Measurements from ENCODE around the gene ZBTB1.
"Not testable (repeated sequence)": the region's sequence is repeated elsewhere in the genome, so short reads cannot be mapped to it uniquely, and the experiment has no call there.

ZBTB1 gene

GRCh38 chr14:64536488-64537245 is 32.1 kb downstream of the ZBTB1 start:
- DNase-seq: no peak

- DNase-seq: peak; percentile 96
Observed at GRCh38 chr14:64540208-64541202, 35.9 kb downstream of the ZBTB1 start, which contains the start of gene HSPA2. Gene HSPA2 (plus strand): TSS chr14:64540741. CDS start chr14:64540850, 109 bp downstream.

DNA sequence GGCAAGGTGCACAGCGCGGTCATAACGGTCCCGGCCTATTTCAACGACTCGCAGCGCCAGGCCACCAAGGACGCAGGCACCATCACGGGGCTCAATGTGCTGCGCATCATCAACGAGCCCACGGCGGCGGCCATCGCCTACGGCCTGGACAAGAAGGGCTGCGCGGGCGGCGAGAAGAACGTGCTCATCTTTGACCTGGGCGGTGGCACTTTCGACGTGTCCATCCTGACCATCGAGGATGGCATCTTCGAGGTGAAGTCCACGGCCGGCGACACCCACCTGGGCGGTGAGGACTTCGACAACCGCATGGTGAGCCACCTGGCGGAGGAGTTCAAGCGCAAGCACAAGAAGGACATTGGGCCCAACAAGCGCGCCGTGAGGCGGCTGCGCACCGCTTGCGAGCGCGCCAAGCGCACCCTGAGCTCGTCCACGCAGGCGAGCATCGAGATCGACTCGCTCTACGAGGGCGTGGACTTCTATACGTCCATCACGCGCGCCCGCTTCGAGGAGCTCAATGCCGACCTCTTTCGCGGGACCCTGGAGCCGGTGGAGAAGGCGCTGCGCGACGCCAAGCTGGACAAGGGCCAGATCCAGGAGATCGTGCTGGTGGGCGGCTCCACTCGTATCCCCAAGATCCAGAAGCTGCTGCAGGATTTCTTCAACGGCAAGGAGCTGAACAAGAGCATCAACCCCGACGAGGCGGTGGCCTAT is 36.8 kb downstream of the ZBTB1 start:
- peak; percentile 57 for DNase-seq

DNA sequence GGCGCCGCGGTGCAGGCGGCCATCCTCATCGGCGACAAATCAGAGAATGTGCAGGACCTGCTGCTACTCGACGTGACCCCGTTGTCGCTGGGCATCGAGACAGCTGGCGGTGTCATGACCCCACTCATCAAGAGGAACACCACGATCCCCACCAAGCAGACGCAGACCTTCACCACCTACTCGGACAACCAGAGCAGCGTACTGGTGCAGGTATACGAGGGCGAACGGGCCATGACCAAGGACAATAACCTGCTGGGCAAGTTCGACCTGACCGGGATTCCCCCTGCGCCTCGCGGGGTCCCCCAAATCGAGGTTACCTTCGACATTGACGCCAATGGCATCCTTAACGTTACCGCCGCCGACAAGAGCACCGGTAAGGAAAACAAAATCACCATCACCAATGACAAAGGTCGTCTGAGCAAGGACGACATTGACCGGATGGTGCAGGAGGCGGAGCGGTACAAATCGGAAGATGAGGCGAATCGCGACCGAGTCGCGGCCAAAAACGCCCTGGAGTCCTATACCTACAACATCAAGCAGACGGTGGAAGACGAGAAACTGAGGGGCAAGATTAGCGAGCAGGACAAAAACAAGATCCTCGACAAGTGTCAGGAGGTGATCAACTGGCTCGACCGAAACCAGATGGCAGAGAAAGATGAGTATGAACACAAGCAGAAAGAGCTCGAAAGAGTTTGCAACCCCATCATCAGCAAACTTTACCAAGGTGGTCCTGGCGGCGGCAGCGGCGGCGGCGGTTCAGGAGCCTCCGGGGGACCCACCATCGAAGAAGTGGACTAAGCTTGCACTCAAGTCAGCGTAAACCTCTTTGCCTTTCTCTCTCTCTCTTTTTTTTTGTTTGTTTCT is 37.6 kb downstream of the ZBTB1 start:
- peak; percentile 56 for DNase-seq

GRCh38 chr14:64542836-64543201 is 38.2 kb downstream of the ZBTB1 start:
- no peak for DNase-seq

DNA sequence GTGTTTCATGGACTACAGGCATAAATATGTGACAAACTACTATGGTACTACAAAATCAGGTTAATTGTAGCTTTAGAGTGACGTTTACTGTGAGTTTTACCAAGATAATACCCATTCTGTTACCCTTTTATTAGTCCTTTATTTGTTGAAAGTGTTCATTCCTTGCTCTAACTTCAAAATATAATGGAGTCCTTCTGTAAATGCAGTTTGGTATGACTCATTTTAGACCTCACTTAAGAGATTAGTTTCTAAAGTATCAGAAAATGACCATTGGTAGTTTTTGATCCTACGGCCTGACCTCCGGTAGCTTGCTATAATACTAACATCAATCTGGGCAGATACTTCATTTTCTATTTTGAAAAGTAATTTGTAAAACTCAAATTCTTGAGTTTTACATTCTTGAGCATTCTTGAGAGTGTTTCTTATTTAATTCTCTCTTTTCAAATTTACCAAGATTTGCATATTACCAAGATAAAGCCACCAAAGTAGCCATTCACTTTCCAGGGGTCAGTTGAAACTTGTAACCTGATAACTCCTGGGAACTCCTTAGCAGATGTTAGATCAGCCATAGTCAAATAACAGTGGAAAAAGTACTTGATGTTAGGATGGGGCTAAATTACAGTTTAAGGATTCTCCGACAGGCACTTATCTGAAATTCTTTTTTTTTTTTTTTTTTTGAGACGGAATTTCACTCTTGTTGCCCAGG is 40.2 kb downstream of the ZBTB1 start:
- no peak for DNase-seq

DNA sequence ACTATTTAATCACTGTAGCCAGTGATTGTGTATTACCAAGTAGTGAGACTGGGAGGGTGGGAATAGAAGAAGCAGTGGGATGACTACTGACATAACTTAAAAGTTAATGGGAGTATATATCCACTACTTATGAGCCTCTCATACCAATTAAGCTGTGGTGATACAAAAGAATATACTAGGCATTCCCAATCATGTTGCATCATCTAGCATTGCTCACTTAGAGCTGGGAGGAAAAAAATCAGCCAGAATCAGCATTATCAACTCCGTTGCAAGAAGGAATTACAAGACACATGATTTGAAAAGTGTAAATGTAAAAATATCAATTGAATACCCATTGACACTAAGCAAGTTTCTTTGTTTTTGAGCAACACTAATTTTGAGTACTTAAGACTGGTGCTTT is 44.4 kb downstream of the ZBTB1 start:
- no peak for DNase-seq

DNA sequence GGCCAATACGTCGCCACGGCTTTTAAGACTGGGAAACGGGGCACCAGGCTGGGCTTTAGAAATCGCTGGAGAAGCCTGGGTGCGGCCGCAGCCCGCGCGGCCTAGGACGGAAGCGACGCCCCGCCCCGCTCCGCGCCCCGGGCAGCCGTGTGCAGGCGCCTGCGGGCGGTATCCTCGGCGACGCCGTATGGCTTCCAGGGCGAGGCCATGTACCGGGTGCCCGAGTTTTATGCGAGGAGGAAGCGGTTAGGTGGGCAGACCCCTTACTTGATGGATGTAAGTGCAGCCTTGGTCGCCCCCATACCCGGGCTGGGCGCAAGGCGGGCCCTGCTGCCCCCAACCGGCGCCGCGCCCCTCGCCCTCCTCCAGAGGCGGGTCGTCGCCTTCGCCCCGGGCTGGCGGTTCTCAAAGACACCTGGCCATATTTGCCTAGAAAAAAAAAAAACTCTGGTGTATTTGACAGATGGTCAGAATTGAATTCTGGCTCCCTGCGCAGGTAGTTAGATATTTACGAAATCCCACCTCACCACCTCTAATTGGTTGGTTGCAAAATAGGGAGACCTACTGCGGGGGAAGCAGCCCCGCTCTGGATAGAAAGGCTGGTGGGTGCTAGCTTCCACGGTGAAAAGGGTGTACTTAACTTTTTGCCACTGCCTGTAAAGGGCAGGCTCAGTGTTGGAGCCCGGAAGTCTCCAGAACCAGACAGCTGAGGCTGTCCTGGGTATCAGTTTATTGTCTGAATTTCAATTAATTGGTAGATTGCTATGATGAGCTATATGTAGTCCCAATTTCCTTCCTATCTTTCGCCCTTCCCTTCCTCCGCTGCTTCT is 45.4 kb downstream of the ZBTB1 start, which contains the start of gene PPP1R36:
PPP1R36 (plus strand) TSS at position 171 of the 830 bp plus-strand sequence; CDS start at position 208, 37 bp downstream.
- DNase-seq: peak; percentile 75

DNA sequence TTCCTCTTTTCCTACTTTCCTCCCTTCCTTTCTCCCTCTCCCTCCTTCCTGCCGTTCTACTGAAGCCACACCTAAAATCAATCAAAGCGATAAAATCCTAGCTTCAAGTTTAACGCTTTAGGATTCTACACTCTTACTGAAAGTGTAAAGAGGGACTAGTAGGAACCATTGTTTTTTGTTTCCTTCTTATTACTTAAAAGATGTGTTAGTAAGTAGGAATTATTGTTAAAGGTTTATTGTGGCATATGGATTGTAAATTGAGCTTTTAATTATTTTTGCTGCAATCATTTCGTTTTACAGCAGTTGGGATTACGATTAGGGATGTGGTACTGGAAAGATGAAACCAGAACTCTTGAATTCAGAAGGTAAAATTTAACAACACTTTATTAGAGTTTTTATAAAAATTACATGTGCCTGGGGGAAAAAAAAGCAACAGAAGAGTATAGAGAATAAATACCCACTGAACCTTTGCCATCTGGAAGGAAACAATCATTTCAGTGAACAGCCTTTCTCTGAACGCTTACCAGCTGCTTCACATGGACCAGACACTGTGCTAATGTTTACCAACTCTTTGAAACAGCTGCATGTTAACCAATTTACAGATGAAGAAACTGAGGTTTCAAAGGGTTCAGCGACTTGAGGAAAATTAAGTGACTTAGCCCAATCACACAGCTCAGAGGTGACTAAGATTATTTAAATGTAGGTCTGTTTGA is 46.2 kb downstream of the ZBTB1 start:
- no peak for DNase-seq

GRCh38 chr14:64554556-64554955 is 50.0 kb downstream of the ZBTB1 start:
- DNase-seq: no peak

DNA sequence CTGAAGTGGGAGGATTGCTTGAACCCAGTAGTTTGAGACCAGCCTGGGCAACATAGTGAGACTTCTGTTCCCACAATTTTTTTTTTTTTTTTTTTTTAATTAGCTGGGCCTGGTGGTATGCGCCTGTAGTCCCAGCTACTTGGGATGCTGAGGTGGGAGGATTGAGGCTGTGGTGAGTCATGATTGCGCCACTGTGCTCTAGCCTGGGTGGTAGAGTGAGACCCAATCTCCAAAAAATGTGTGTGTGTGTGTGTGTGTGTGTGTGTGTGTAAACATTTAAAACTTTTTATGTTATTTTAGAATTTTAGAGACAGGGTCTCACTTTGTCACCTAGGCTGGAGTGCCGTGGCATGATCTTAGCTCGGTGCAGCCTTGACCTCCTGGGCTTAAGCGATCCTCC is 52.0 kb downstream of the ZBTB1 start:
- DNase-seq: no peak

GRCh38 chr14:64558216-64558615 is 53.6 kb downstream of the ZBTB1 start:
- DNase-seq: not testable (repeated sequence)

DNA sequence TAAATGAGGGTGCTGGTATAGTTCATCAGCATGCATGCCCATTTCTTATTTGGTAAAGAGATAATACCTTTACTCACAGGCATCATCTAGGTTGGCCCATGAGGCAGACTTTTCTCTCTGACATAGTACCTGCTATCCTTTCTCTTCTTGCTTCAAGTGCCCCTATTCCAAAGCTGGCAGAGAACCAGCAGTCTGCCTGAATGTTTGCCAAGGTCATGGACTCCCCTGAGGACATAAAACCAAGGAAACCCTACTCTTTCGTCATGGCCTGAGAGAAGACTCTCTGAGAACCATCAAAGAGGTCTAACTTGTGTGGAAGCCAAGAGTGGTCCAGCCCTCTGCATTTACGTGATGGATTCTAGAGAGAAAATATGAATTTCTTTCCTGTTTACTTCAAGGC is 57.1 kb downstream of the ZBTB1 start:
- no peak for DNase-seq

DNA sequence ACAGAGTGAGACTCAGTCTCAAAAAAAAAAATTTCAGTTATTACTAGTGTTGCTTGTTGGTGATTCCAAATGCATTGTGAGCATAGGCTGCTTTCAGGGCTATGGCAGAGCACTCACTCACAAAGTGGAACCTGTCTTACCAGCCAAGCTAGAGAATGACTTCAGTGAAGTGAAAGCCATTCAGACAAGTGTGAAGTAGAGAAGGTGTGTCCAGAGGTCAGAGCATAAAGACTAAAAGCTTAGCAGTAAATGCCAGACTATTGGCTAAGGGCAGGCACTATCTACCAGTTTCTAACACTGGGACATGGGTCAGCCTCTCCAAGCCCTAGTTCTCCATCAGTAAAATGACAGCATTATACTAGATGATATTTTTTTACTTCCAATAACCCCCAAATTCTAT is 57.9 kb downstream of the ZBTB1 start:
- no peak for DNase-seq

- DNase-seq: no peak
Observed at GRCh38 chr14:64563696-64564095, 59.1 kb downstream of the ZBTB1 start.

GRCh38 chr14:64566651-64567122 is 62.1 kb downstream of the ZBTB1 start:
- DNase-seq: no peak

GRCh38 chr14:64569138-64569631 is 64.6 kb downstream of the ZBTB1 start:
- DNase-seq: no peak

DNA sequence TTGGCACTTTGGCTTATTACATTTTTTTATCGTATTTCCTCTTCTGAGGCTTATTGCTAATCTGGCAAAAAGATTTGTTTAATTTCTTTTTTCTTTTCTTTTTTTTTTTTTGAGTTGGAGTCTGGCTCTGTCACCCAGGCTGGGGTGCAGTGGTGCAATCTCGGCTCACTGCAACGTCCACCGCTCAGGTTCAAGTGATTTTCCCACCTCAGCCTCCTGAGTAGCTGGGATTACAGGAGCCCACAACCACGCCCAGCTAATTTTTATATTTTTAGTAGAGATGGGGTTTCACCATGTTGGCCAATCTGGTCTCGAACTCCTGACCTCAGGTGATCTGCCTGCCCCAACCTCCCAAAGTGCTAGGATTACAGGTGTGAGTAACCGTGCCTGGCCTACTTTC is 65.1 kb downstream of the ZBTB1 start:
- DNase-seq: not testable (repeated sequence)

DNA sequence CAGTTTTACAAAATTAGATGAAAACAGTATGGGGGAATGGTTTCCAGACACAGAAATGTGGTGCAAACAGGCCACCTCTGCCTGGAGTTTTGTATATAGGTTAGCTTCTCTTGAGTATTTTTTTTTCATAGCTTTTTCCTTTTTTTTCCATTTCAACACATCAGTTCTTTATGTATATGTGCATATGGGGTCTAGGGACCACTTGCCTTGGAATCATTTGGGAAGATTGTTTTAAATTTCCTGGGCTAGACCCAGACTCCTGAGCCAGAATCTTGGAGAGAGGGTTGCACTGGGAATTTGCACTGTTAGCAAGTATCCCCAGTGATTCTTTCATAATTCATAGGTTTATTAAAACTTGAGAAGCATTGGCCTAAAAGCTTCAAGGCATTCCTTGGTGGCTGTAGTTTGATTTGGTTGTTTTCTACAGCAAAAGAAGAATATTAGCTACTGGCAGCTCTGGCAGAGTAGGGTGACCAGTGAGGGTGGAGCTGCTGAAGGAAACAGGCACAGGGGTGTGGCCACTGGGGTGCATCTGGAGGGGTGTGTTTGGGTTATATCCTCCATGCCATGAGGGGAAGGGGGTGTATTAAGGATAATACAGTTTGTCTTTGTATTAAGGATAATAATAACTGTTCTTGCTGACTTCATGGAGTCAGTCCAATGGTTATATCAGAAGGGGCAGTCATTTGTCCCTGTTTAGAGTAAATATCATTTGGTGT is 68.0 kb downstream of the ZBTB1 start:
- DNase-seq: no peak

Data from activated CD8-positive, alpha-beta memory T cell treated with anti-CD3 and anti-CD28 coated beads, Interleukin-2, amount 50 U/mL, for 48 hours (primary cell).